Left lung (tissue), 10 donors: ENCODE measurements around the gene NDUFV2. TPM values are rescaled to one million over a fixed set of nuclear protein-coding genes. Genes with fewer than 3 reads are reported as not detected.

Source experiments
- ATAC-seq: fragments of 200-7000 bp; cut with Tn5 transposase; one replicate; pipeline ENCODE4 v1.9.1; 2020; ENCODE audit warnings: moderate library complexity
- DNase-seq, 4 donors: peaks; one replicate each; pipeline ENCODE4 v3.0.0-alpha.2; 2013 to 2020
- H3K27ac ChIP-seq, 2 donors: fragments of 200-600 bp; sonication (generic) in 1 of 2; one replicate each; pipeline versions ENCODE4 v1.5.0 to v1.8.0; 2020 to 2021
- H3K27me3 ChIP-seq, 2 donors: fragments of 200-600 bp; sonication (generic) in 1 of 2; one replicate each; pipeline versions ENCODE4 v1.5.0 to v1.8.0; 2020 to 2021
- H3K36me3 ChIP-seq, 2 donors: fragments of 200-600 bp; sonication (generic) in 1 of 2; one replicate each; pipeline versions ENCODE4 v1.5.0 to v1.8.0; 2020 to 2021
- H3K4me1 ChIP-seq, 2 donors: fragments of 200-600 bp; one replicate each; pipeline ENCODE4 v1.8.0; 2021
- H3K4me3 ChIP-seq, 2 donors: fragments of 200-600 bp; sonication (generic) in 1 of 2; one replicate each; pipeline versions ENCODE4 v1.5.0 to v1.8.0; 2020 to 2021; ENCODE audit warnings: mild to moderate bottlenecking in 1 of 2
- H3K9me3 ChIP-seq, 2 donors: fragments of 200-600 bp; sonication (generic) in 1 of 2; one replicate each; pipeline versions ENCODE4 v1.5.0 to v1.8.0; 2020 to 2021
- intact Hi-C, 2 donors: fragments of 100-400 bp; cut with DNase I; formaldehyde crosslinking; loops; one replicate each; pipeline versions ENCODE4 v1.11.2 to v1.14.2; 2022
- polyA plus RNA-seq, 6 donors: library from polyadenylated mRNA; unstranded; fragments of 120-200 nt; gene quantifications; one replicate each; pipeline ENCODE4 v1.2.1, GENCODE V29; 2013; ENCODE audit not compliant: insufficient read length in 6 of 6
- total RNA-seq, 2 donors: library from RNA; stranded (reverse); fragmentation: NEBNext Ultra II Directional; extraction: Animal tissue kit (Norgen Biotek cat#: 25700); gene quantifications; one replicate each; pipeline ENCODE4 v1.2.1, GENCODE V29; 2021
- TF ChIP-seq, protein P1 (sequence below), 2 donors: fragments of 200-600 bp; sonication (generic) in 1 of 2; IDR thresholded peaks; one replicate each; pipeline versions ENCODE4 v1.5.0 to v1.8.0; 2021; ENCODE audit warnings: antibody characterized with exemption in 2 of 2
- donor health status: DM: no; HTN: yes; CAD: no.
- donor health status: DM: no; HTN: no; CAD: no.

NDUFV2 gene
- total and polyA plus RNA-seq, 8 donors: 69.1 to 138 (median 93.6) TPM

DNA sequence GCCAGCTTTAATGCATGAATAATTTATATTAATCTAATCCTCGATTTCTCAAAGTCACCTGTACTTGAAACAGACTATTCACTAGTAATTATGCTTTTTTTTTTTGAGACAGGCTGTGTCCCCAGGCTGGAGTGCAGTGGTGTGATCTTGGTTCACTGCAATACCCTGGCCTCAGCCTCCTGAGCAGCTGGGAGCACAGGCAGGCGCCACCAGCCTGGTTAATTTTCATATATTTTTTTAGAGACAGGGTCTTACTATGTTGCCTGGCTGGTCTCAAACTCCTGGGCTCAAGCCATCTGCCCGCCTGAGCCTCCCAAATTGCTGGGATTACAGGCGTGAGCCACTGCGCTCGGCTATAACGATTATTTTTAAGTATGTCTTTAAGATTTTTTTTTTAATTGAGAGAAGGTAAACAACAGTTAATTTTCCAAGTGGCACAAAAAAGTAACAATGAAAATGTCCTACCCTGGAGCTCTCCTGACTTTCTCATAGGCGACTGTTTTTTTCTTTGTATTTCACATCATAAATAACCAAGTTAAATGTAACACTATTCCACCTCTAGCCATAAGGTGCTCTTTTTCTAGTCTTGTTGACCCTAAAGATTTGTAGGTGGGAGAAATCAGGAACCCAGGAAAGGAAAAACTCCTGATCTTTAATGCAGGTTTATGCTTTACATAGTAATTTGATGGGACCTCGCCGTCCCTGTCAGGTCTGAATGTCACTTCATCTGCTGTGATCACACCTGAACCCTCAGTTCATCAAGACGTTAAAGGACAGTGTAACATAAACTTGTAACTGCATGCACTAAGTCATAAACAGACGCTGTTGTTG is 32.8 kb downstream of the NDUFV2 start:
- TF ChIP-seq, protein P1, sequence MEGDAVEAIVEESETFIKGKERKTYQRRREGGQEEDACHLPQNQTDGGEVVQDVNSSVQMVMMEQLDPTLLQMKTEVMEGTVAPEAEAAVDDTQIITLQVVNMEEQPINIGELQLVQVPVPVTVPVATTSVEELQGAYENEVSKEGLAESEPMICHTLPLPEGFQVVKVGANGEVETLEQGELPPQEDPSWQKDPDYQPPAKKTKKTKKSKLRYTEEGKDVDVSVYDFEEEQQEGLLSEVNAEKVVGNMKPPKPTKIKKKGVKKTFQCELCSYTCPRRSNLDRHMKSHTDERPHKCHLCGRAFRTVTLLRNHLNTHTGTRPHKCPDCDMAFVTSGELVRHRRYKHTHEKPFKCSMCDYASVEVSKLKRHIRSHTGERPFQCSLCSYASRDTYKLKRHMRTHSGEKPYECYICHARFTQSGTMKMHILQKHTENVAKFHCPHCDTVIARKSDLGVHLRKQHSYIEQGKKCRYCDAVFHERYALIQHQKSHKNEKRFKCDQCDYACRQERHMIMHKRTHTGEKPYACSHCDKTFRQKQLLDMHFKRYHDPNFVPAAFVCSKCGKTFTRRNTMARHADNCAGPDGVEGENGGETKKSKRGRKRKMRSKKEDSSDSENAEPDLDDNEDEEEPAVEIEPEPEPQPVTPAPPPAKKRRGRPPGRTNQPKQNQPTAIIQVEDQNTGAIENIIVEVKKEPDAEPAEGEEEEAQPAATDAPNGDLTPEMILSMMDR (IDR thresholded peaks at IDR 0.05): no peak
- Histone ChIP-seq H3K27me3 (no peaks in the 10 kb centered on the region), H3K4me3 (peak overlapping the region; percentile 78 to 80), H3K27ac (peak overlapping the region; percentile 99), H3K36me3 (peaks cover 0 to 35% of the 10 kb centered on the region in 2 donors), H3K9me3 (no peaks in the 10 kb centered on the region), H3K4me1 (peaks cover 10 to 55% of the 10 kb centered on the region in 2 donors)
- no peak for DNase-seq
- no peak for ATAC-seq
- intact Hi-C loops: no loop called here

DNA sequence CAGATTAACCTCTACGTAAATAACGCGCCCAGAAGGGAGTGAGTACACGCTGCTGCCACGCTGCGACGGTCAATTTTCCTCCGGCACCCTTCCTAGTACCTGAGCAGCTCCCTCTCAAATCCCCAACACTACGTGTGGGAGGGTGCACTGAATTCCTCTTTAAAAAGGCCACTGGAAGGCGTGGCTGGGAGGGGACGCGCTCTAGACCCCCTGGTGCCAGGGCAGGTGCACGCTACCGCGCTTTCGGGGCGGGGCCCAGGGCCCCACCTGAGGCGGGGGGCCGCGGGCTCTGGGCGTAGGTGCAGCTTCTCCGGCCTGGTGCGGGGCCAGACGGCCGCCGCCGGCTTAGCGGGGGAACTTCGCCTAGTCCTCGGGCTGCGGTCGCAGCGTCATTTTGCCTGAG is 33.4 kb downstream of the NDUFV2 start:
- Histone ChIP-seq H3K27ac (peak overlapping the region; percentile 99), H3K4me3 (peak overlapping the region; percentile 78 to 80), H3K9me3 (no peaks in the 10 kb centered on the region), H3K27me3 (no peaks in the 10 kb centered on the region), H3K36me3 (peaks cover 0 to 35% of the 10 kb centered on the region in 2 donors), H3K4me1 (peaks cover 16 to 61% of the 10 kb centered on the region in 2 donors)
- intact Hi-C loops: no loop called here
- TF ChIP-seq, protein P1 (IDR thresholded peaks at IDR 0.05): no peak
- DNase-seq (peak in 1 of 4 donors; percentile 43), ATAC-seq (peak; percentile 52)

DNA sequence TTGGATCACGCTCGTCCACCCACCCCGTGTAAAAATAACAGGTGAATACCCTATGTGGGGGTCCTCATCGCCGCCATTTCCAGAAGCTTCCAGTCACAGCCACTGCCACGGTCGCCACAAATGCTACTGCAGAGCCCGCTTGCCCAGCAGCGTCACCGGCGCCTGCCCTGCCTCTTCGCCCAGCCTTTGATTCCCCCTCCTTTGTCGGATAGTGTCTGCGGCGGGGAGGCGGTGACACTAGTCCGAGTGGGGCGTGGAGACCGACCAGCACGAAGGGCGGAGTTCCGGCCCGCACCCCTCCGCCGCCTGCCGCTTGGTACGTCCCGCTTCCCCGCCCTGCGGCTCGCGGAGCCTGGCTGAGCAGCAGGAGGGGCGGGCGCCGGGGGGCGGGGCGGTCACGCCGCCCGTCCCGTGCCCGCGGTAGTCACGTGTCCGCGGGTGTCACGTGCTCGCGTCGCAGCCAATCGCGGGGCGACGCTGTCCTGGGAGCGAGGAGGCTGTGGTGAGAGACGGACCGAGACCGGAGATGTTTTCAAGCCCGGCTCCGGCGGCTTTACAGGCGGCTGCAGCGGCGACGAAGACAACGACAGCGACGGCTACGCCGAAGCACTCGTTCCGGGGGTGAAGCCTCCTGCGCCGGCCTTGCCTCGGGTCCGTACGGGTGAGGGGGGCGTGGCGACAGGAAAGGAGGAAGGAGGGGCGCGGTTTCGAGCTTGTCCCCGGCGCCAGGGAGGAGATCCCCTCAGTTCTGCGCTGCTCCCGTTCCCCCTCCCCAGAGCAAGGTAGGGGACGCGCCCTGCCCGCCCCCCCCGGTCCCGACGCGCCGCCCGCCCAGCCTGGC is 34.0 kb downstream of the NDUFV2 start, which contains the start of gene ANKRD12:
Gene ANKRD12 (plus strand): TSS at position 467 of the 841 bp plus-strand sequence. CDS start 45,652 bp downstream, outside the sequence.
- no peaks in the 10 kb centered on the region for H3K9me3 ChIP-seq
- peaks cover 18 to 68% of the 10 kb centered on the region in 2 donors for H3K4me1 ChIP-seq
- TF ChIP-seq, protein P1 (IDR thresholded peaks at IDR 0.05): no peak
- intact Hi-C loops: no loop called here
- H3K4me3 ChIP-seq: peak within 1 kb of the TSS; percentile 78 to 80
- peak; percentile 98 to 99 (median 99) for DNase-seq
- peaks cover 0 to 33% of the 10 kb centered on the region in 2 donors for H3K36me3 ChIP-seq
- H3K27ac ChIP-seq: peak within 1 kb of the TSS; percentile 99
- no peaks in the 10 kb centered on the region for H3K27me3 ChIP-seq
- peak; percentile 96 for ATAC-seq

DNA sequence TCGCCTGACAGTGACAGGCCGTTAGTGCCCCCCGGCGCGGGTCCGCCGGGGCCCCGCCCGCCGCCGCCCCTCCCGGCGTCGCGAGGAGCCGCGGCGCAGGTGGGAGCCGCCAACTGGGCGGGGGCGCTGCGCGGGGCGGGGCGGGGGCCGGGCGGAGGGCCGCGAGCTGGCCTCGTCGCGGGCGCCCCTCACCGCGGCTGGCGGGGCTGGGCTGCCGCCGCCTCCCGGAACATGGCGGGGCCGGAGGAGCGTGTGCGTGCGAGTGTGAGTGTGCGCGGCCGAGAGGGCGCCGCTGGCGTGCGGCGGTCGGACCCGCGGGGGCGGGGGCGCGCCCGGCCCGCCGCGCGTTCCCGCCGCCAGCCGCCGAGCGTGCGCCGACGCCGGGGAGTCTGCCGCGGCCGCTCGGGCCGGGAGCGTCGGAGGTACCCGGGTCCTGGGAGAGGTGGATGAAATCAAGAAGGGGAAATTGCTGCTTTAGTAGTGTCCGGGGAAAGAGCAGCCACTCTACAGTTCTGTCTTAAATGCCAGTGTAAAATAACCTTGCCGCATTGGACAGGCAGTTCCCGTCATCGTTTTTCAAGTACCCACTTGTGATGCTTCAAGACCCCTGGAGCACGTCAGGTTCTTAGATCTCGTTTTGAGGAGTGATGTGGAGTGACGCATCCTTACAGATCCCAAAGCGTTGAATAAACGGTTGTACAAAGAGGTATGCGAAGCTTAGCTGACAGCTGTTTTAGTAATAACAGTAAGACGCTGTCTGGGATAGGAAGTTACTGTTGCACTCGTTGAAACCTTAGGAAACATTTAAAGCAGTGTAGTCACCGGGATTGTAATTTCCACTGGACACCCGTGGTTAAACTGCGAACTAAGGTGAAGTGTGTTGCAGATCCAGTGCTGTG is 34.9 kb downstream of the NDUFV2 start:
- Histone ChIP-seq H3K4me3 (peak overlapping the region; percentile 78 to 80), H3K9me3 (no peaks in the 10 kb centered on the region), H3K27me3 (no peaks in the 10 kb centered on the region), H3K4me1 (peaks cover 20 to 77% of the 10 kb centered on the region in 2 donors), H3K36me3 (peaks cover 0 to 25% of the 10 kb centered on the region in 2 donors), H3K27ac (peak overlapping the region; percentile 99)
- DNase-seq (peak; percentile 59 to 91 (median 71)), ATAC-seq (peak; percentile 21)
- TF ChIP-seq, protein P1 (IDR thresholded peaks at IDR 0.05): no peak
- intact Hi-C loops: no loop called here
